GM18519 (cell line): Measurements from ENCODE around the gene TBC1D2.
"Not testable (repeated sequence)": the region's sequence is repeated elsewhere in the genome, so short reads cannot be mapped to it uniquely, and the experiment has no call there.

Experiments
- ATAC-seq: cut with Tn5 transposase; IDR thresholded peaks from one replicate; pipeline ENCODE4 v1.9.1; 2021; ENCODE audit warnings: mild to moderate bottlenecking, moderate library complexity; ENCODE audit not compliant: unreplicated experiment, low FRiP score

Gene TBC1D2

DNA sequence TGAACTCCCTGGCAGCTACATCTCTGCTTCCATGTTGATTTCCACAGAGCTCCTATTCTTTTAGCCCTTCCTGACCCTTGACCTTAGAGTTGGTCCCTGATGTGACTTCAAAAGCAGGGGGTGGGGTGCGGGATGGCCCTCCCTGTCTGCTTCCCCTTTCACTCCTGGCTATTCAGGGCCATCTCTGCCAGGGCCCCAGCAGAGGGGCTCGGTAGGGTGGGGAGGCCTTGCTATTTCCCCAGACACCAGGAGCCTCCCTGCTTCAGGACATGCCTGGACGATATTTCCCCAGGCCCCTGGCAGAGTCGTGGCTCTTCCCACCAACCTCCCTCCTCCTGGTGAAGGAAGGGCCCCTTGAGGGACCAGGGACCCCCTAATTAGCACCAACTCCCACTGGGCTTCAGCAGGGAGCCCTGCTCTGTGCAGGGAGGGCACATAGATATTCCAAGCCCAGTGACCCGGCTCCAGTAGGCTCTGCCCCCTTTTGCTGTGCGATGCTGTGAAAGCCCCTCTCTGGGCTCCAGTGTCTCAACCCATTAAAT, 80.3 kb downstream of the TBC1D2 start:
- ATAC-seq, result no peak

GRCh38 chr9:98174502-98174918, 80.9 kb downstream of the TBC1D2 start:
- ATAC-seq, result not testable (repeated sequence)

GRCh38 chr9:98173181-98173580, 82.3 kb downstream of the TBC1D2 start:
- ATAC-seq, result no peak

DNA sequence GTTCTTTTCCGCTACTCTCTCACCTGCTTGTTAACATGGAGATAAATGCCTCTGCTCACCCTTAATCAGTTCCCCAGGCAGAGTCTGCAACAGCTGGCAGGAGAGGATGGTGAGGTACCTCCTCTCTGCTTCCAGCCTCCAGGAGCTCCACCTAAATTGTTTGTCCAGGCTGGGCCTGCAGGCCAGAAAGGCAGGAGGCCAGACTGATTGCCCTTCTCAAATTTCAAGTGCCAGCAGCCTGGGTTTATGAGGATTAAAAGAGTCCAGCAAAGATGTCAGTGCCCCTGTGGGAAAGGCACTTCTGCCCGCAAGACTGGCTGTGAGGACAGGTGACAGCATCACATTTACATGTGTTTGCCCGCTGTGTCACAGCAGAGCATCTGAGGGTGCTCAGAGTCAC, 82.8 kb downstream of the TBC1D2 start:
- no peak for ATAC-seq

DNA sequence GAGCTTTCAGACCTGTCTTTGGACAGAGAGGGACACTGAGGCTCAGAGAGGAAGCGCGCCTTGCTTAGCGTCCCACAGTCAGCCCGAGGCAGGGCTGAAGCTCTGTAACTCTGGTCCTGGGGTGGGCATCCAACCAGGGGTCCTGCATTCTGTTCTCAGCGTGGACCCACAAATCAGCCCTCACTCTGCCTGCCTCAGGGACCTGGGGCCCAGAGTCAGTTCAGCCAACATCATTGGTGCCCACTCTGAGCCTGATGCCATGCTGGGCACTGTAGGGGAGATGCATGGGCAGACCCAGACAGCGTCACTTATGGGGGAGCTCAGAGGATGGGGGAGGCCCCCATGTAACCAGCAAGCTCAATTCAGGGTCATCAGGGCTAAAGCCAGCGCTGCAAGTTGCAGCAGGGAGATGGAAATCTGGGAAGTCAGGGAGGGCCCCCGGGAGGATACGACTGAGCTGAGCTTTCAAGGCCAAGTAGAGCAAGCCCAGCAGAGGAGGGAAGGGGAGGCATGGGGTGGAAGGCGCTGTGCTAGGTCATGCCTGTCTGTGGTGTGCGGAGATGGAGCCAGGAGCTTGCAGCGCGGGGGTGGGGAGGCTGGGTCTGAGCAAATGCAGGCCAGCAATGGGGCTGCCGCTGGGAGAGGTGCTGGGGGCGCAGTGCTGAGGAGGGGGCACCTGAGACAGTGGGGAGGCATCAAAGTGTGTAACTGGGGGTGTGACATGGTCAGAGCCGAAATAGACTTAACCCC, 84.1 kb downstream of the TBC1D2 start:
- no peak for ATAC-seq

GRCh38 chr9:98168941-98169488, 86.4 kb downstream of the TBC1D2 start:
- peak; percentile 97 for ATAC-seq

DNA sequence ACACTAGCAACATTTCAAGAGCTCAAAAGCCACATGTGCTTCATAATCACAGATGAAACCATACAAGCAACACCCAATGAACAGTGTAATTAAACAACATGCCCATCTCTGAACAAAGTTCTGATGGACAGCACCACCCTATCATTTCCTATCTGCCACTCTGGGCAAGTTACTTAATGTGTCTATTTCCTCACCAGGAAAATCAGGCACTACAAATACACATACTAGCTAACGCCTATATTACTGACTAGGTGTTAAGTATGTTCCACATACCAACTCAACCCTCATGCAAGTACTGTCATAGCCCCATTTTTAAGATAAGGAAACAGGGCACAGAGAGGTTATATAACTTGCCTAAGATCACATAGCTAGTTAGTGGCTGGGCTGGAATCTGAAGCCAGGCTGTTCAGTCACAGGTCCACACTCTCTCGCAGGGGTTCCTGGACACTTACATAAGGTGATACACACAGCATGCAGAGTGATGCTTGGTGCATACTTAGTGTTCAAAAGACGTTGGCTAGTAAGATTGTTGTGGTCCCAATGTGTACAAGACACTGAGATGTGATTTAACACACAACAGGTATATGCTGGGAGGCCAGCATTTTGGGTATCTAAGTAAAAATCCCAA, 87.2 kb downstream of the TBC1D2 start:
- no peak for ATAC-seq

DNA sequence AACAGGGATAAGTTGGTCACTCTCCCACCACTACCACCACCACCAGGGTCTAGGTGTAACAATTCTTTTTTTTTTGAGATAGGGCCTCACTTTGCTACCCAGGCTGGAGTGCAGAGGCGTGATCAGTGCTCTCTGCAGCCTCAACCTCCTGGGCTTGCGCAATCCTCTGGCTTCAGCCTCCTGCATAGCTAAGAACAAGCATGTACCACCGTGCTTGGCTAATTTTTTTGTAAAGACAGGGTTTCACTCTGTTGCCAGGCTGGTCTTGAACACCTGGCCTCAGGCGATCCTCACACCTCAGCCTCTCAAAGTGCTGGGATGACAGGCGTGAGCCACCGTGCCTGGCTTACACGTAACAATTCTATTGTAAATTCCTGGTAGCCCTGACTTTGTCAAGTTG, 90.5 kb downstream of the TBC1D2 start:
- ATAC-seq, result no peak

DNA sequence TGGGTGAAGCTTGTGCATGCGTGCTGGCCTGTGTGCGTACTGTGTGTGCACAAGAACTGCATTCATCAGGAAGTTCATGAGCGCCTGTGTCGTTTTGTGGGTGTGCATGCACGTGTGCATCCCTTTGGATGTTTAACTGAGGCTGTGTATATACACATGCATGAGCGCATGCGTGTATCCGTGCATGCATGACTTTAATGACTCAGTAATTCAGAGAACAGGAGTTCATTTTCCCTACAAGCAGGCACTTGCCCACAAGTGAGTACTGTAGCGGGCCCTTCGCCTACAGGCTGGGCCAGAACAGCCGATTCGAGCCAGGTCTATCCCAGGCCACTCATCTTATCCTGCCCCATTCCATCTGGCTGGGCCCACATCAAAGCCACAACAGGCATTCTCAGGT, 92.8 kb downstream of the TBC1D2 start:
- no peak for ATAC-seq

- ATAC-seq, result no peak
Observed at GRCh38 chr9:98161851-98162250, 93.6 kb downstream of the TBC1D2 start.

DNA sequence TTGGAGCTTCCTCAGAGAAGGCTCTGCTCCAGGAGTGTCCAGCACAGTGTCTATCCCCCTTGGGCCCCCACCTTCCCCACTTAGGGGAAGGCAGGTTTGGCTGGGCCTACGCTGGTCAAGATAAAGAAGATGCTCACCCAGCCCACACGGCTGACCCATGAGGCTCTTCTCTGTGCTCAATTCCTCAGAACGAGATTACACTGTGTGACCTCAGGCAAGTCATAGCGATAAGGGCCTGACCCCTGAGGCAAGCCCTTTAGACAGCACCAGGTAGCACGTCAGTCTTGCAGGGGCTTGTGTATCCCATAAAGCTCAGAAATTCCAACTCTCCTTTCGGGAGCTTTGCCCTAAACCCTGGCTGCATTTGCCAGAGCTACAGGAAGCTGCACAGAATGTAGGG, 95.7 kb downstream of the TBC1D2 start:
- no peak for ATAC-seq

GRCh38 chr9:98159301-98159700, 96.1 kb downstream of the TBC1D2 start:
- ATAC-seq, result no peak

DNA sequence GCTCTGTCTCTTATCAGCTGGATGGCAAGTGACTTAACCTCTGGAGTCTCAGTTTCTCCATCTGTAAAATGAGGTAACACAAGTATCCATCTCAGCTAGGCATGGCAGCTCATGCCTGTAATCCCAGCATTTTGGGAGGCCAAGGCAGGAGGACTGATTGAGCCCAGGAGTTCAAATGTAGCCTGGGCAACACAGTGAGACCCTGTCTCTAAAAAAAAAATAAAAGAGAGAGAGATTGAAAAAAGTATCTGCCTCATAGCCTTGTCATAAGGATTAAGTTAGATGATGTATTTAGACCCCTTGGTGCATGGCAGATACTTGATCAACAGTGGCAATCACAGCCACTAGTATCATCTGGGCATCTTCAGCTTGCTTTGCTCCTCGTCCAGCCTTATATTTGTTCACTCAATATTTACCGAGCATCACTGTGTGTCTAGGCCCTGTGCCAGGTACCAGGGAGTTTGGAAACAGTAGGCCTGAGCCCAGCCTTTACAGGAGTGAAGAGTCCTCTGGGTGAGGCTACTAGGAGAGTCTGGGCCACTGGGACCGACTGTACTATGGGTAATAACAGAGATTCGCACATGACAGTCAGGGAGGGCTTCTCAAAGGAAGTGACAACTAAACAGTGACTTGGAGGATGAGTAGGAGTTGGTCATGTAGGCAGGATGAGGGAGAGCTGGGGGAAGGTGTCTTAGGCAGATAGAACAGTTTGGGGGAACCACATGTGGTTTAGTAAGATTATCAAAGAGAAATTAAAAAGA, 97.2 kb downstream of the TBC1D2 start:
- no peak for ATAC-seq

GRCh38 chr9:98157372-98157771, 98.1 kb downstream of the TBC1D2 start:
- no peak for ATAC-seq

DNA sequence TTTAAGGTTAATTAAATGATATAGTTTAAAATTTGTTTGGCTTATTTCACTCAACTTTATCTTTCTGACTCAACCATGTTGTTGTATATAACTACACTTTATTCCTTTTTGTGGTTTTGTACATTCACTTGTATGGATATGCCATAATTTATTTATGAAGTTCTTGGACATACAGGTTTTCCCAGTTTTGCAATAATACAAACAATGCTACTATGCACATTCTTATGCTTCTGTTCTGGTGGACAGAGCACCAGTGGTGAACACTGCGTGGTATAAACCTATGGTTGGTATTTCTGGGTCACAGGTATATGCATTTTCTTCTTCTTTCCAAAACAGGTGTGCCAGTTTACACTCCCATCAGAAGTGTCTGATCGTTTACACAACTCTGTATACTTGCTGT, 100.8 kb downstream of the TBC1D2 start:
- ATAC-seq, result no peak

- no peak for ATAC-seq
Observed at GRCh38 chr9:98152526-98152925, 102.9 kb downstream of the TBC1D2 start.

- ATAC-seq, result no peak
Observed at GRCh38 chr9:98150721-98151120, 104.7 kb downstream of the TBC1D2 start.

- no peak for ATAC-seq
Observed at GRCh38 chr9:98150164-98150563, 105.3 kb downstream of the TBC1D2 start.

DNA sequence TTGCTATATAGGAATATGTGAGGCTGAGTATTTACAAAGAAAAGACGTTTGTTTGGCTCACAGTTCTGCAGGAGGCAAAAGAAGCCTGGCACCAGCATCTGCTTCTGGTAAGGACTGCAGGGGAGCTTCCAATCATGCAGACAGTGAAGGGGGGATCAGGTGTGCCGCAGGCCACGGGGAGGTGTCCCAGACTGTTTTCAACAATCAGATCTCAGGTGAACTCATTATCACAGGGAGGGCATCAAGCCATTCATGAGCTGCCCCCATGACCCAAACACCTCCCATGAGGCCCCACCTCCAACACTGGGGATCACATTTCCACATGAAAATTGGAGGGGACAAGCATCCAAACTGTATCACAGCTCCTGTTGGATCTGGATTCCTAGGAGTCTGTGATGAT, 106.0 kb downstream of the TBC1D2 start:
- ATAC-seq, result no peak
